Suprapubic skin (tissue), 4 donors: ENCODE measurements around the gene PLB1. TPM values are rescaled to one million over a fixed set of nuclear protein-coding genes. Genes with fewer than 3 reads are reported as not detected.

Experiments
- DNase-seq, 2 donors: peaks; one replicate each; pipeline ENCODE4 v3.0.0-alpha.2; 2019; ENCODE audit warnings: low spot score in 2 of 2
- H3K27ac ChIP-seq: fragments of 200-600 bp; sonication (generic); one replicate; pipeline ENCODE4 v1.5.1; 2019
- H3K27me3 ChIP-seq: fragments of 200-600 bp; sonication (generic); one replicate; pipeline ENCODE4 v1.5.1; 2019
- H3K36me3 ChIP-seq: fragments of 200-600 bp; sonication (generic); one replicate; pipeline ENCODE4 v1.5.1; 2019
- H3K4me1 ChIP-seq: fragments of 200-600 bp; sonication (generic); one replicate; pipeline ENCODE4 v1.5.1; 2019
- H3K4me3 ChIP-seq: fragments of 200-600 bp; sonication (generic); one replicate; pipeline ENCODE4 v1.5.1; 2019; ENCODE audit warnings: mild to moderate bottlenecking
- H3K9me3 ChIP-seq: fragments of 200-600 bp; sonication (generic); one replicate; pipeline ENCODE4 v1.5.1; 2019
- CTCF ChIP-seq, 2 donors: fragments of 200-600 bp in 1 of 2; fragments of 450-650 bp in 1 of 2; sonication (generic) in 1 of 2; IDR thresholded peaks; one replicate each; pipeline ENCODE4 v1.5.1; 2016 to 2019; ENCODE audit warnings: antibody characterized with exemption in 2 of 2, mild to moderate bottlenecking in 1 of 2, moderate library complexity in 1 of 2
- EP300 ChIP-seq: sonication (generic); formaldehyde crosslinking; IDR thresholded peaks from one replicate; pipeline ENCODE4 v1.6.1; 2017; ENCODE audit warnings: antibody characterized with exemption
- POLR2A ChIP-seq, 2 donors: fragments of 450-650 bp; IDR thresholded peaks; one replicate each; pipeline ENCODE4 v1.6.1; 2017; ENCODE audit warnings: antibody characterized with exemption in 2 of 2, mild to moderate bottlenecking in 2 of 2, moderate library complexity in 2 of 2
- POLR2AphosphoS5 ChIP-seq, 3 donors: sonication (generic); formaldehyde crosslinking; IDR thresholded peaks; one replicate each; pipeline ENCODE4 v1.6.1; 2017; ENCODE audit warnings: antibody characterized with exemption in 3 of 3
- WGBS: methylation state at CpG from one replicate; pipeline ENCODE4 v1.1.5; 2018; 5-methylcytosine and 5-hydroxymethylcytosine counted together
- total RNA-seq, 4 donors: library from RNA; depleted of rRNA; stranded (reverse); fragments of >200 nt; gene quantifications; one replicate each; pipeline ENCODE4 v1.1.0, GENCODE V29; 2016

PLB1 gene
- total RNA-seq, 4 donors from 2014 or later = 3.9 to 21.6 (median 9.1) TPM

GRCh38 chr2:28488083-28488830 lies 7.6 kb upstream of the PLB1 start:
- no peak overlapping the region for H3K27ac ChIP-seq
- TF ChIP-seq POLR2AphosphoS5 (IDR thresholded peaks at IDR 0.05) = no peak
- no peak for TF ChIP-seq POLR2A (IDR thresholded peaks at IDR 0.05)
- no peak for TF ChIP-seq EP300
- no peak for TF ChIP-seq CTCF (IDR thresholded peaks at IDR 0.05)
- H3K4me3 ChIP-seq = no peak overlapping the region
- DNase-seq = no peak
- WGBS = 75% methylated on average over 5 of the region's 6 CpGs
- no peaks in the 10 kb centered on the region for H3K36me3 ChIP-seq
- no peaks in the 10 kb centered on the region for H3K27me3 ChIP-seq
- H3K9me3 ChIP-seq = no peaks in the 10 kb centered on the region
- no peaks in the 10 kb centered on the region for H3K4me1 ChIP-seq

- TF ChIP-seq CTCF (IDR thresholded peaks at IDR 0.05) = no peak
- no peak for TF ChIP-seq POLR2A (IDR thresholded peaks at IDR 0.05)
- no peak for TF ChIP-seq POLR2AphosphoS5 (IDR thresholded peaks at IDR 0.05)
- TF ChIP-seq EP300 = no peak
- H3K27ac ChIP-seq = no peak overlapping the region
- no peaks in the 10 kb centered on the region for H3K9me3 ChIP-seq
- no peak overlapping the region for H3K4me3 ChIP-seq
- WGBS = 69% methylated on average over 3 of the region's 4 CpGs
- H3K4me1 ChIP-seq = no peaks in the 10 kb centered on the region
- no peak for DNase-seq
- H3K27me3 ChIP-seq = no peaks in the 10 kb centered on the region
- no peaks in the 10 kb centered on the region for H3K36me3 ChIP-seq
These were observed 6.8 kb upstream of the PLB1 start for GRCh38 chr2:28488858-28489575.

- no peaks in the 10 kb centered on the region for H3K4me1 ChIP-seq
- WGBS = 73% methylated on average over 7 of the region's 7 CpGs
- H3K27me3 ChIP-seq = no peaks in the 10 kb centered on the region
- H3K9me3 ChIP-seq = no peaks in the 10 kb centered on the region
- no peak overlapping the region for H3K27ac ChIP-seq
- H3K36me3 ChIP-seq = no peaks in the 10 kb centered on the region
- no peak overlapping the region for H3K4me3 ChIP-seq
- DNase-seq = no peak
- TF ChIP-seq POLR2A (IDR thresholded peaks at IDR 0.05) = no peak
- TF ChIP-seq POLR2AphosphoS5 (IDR thresholded peaks at IDR 0.05) = no peak
- no peak for TF ChIP-seq EP300
- no peak for TF ChIP-seq CTCF (IDR thresholded peaks at IDR 0.05)
These were observed 5.3 kb upstream of the PLB1 start for GRCh38 chr2:28490558-28490957.

GRCh38 chr2:28492282-28492681 lies 3.6 kb upstream of the PLB1 start:
- H3K27ac ChIP-seq = no peak overlapping the region
- TF ChIP-seq POLR2A (IDR thresholded peaks at IDR 0.05) (no peak), EP300 (no peak), CTCF (IDR thresholded peaks at IDR 0.05) (no peak), POLR2AphosphoS5 (IDR thresholded peaks at IDR 0.05) (no peak)
- no peaks in the 10 kb centered on the region for H3K27me3 ChIP-seq
- WGBS = 50% methylated on average over 1 of the region's 1 CpG
- H3K9me3 ChIP-seq = no peaks in the 10 kb centered on the region
- H3K4me1 ChIP-seq = no peaks in the 10 kb centered on the region
- H3K4me3 ChIP-seq = no peak overlapping the region
- DNase-seq = no peak
- H3K36me3 ChIP-seq = no peaks in the 10 kb centered on the region

GRCh38 chr2:28493636-28494035 lies 2.2 kb upstream of the PLB1 start:
- WGBS = 90% methylated on average over 6 of the region's 6 CpGs

More at GRCh38 chr2:28493636-28494035, 2.2 kb upstream of the PLB1 start:
- no peaks in the 10 kb centered on the region for H3K4me1 ChIP-seq
- H3K27ac ChIP-seq = no peak overlapping the region
- H3K36me3 ChIP-seq = no peaks in the 10 kb centered on the region
- H3K9me3 ChIP-seq = no peaks in the 10 kb centered on the region
- no peak overlapping the region for H3K4me3 ChIP-seq
- no peaks in the 10 kb centered on the region for H3K27me3 ChIP-seq
- DNase-seq = no peak
- TF ChIP-seq EP300 (no peak), POLR2A (IDR thresholded peaks at IDR 0.05) (no peak), CTCF (IDR thresholded peaks at IDR 0.05) (no peak), POLR2AphosphoS5 (IDR thresholded peaks at IDR 0.05) (no peak)
